NT2/D1 (cell line): ENCODE data around the gene ZSWIM6.

Source experiments
- SUZ12 ChIP-seq: IDR thresholded peaks from 2 replicates; pipeline ENCODE4 v1.6.1; 2011; ENCODE audit not compliant: insufficient read length, insufficient read depth; ENCODE audit errors: extremely low read depth
- YY1 ChIP-seq: IDR thresholded peaks from 2 replicates; pipeline ENCODE4 v1.6.1; 2011; ENCODE audit not compliant: insufficient read length, insufficient read depth
- ZNF274 ChIP-seq: IDR thresholded peaks from 2 replicates; pipeline ENCODE4 v1.6.1; 2011; ENCODE audit warnings: mild to moderate bottlenecking, low read depth, low read length

GRCh38 chr5:61575581-61575980 is 243.5 kb downstream of the ZSWIM6 start:
- TF ChIP-seq SUZ12, result no peak
- no peak for TF ChIP-seq YY1
- no peak for TF ChIP-seq ZNF274
